KG1 (cell line): Measurements from ENCODE around the gene ZNF219.

Experiments used
- DNase-seq: peaks from one replicate; lab custom pipeline; 2025; lab: John Stamatoyannopoulos, UW

The ZNF219 gene

DNA sequence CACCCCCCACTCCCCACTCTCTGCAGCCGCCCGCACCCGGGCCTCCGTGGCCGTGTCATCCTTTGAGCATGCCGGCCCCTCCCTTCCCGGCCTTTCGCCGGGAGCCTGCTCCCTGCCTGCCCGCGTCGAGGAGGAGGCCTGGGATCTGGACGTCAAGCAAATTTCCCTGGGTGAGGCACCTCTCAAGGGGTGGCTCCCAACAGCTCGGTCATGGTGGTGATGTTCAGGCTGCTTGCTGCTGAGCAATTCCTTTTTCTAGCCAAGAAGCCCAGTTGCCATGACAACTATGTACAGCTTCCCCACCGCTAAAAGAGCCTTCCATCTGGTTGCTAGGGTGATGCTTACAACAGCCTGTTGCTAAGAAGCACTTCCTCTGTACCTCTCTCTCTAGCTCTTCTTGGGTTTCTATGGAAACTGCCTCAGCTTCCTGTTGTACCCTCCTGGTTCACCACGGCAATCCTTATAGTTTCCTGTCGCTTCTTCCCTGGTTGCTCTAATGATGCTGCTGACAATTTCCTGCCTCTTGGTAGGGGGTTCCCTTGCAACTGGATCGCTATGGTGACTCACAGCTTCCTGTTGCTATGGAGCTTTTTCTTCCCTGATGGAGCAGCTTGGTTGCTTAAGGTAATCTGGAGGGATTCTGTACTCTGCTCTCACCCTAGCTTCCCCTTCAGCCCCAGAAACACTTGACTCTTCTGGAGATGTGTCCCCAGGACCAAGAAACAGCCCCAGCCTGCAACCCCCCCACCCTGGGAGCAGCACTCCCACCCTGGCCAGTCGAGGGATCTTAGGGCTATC lies 11.0 kb downstream of the ZNF219 start:
- DNase-seq = no peak

DNA sequence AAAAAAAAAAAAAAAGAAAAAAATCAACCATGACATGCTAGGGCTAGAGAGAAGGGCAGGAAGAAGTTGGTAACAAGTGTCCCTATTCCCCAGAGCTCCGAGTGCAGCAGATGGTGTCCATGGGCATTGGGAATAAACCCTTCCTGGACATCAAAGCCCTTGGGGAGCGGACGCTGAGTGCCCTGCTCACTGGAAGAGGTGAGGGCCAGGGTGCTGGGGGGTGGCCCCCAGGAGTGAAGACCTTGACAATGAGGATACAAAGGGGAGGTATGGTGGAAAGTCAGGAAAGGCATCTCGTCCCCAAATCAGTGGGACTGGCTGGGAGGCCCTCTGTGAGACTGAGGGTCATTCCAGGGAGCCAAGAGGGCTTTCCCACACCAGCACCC lies 11.6 kb downstream of the ZNF219 start:
- DNase-seq = no peak

DNA sequence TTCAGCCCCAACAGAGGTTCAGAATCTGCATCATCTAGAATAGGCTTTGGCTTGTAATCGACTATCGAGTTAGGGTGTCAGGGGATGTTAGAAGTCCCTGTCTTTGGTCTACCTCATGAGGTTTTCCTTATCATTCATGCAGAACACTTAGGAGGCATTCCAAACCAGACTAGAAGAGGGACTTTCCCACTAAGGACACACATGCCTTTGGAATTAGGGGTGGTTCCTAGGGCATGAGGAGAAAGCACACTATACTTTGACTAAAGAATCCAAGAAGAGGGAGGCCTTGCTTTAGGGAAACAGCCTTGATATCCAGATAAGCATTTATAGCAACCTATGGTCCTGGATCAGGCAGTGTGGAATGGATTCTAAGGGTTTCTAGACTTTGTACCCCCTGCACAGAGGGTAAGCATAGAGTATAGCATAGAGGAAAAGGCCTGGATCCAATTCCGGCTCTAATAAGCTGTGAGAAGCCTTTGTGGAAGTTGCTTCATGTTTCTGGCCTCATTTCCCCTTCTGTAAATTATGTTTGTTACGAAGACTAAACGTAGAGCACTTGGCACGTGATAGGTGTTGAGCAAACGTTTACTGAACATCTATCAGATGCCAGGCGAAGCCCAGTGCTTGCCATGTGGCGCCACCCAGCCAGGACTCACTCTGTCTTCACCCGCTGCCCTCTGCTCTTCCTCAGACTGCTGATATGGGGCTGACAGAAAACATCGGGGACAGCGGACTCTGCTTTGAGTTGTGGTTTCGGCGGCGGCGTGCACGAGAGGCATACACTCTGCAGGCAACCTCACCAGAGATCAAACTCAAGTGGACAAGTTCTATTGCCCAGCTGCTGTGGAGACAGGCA lies 13.2 kb downstream of the ZNF219 start:
- no peak for DNase-seq

DNA sequence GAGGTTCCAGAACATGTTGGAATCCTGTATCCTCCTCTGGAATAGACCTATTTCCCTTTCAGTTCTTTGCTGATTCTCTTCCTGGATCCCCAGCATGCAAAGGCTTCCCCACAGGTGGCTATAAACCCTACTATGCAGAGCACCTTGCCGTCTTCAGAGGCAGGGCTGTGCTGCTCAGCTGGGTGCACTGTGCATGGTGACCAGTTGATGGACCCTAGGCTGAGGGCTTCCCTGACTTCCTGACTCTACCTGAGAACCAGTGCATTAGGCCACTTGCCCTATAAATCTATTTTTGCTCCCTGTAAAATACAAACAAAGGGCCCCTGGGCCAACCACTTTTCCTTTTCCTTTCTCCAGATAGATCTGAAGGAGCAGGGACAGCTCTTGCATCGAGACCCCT lies 14.1 kb downstream of the ZNF219 start:
- no peak for DNase-seq

DNA sequence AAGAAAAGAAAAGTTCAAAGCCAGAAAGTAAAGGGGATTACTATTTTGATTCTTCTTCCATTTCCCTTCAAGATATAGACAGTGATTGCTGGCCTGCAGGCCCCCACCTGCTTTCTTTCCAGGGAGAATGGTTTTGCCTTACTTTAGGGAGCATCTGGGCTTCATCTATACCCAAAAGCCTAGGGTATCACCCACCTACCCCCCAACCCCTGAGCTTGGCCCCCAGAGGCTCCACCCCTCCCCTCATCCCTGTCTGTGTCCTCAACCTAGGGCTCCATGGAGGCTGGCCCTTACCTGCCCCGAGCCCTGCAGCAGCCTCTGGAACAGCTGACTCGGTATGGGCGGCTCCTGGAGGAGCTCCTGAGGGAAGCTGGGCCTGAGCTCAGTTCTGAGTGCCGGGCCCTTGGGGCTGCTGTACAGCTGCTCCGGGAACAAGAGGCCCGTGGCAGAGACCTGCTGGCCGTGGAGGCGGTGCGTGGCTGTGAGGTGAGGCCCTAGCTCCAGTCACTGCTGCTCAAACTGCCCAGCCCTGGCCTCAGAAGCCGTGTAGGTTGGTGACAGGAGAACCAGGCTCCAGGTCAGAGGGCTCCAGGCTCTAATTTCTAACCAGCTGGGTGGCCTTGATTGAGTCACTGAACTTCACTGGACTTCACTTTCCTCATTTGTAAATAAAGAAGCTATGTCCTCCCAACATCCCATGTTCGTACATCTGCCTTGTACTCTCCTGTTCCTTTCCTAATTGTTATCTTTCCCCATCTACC lies 14.7 kb downstream of the ZNF219 start:
- no peak for DNase-seq

DNA sequence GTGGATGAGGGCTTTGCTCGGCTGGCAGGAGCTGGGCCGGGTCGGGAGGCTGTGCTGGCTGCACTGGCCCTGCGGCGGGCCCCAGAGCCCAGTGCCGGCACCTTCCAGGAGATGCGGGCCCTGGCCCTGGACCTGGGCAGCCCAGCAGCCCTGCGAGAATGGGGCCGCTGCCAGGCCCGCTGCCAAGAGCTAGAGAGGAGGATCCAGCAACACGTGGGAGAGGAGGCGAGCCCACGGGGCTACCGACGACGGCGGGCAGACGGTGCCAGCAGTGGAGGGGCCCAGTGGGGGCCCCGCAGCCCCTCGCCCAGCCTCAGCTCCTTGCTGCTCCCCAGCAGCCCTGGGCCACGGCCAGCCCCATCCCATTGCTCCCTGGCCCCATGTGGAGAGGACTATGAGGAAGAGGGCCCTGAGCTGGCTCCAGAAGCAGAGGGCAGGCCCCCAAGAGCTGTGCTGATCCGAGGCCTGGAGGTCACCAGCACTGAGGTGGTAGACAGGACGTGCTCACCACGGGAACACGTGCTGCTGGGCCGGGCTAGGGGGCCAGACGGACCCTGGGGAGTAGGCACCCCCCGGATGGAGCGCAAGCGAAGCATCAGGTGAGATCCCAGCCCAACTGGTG lies 16.8 kb downstream of the ZNF219 start:
- DNase-seq = no peak

DNA sequence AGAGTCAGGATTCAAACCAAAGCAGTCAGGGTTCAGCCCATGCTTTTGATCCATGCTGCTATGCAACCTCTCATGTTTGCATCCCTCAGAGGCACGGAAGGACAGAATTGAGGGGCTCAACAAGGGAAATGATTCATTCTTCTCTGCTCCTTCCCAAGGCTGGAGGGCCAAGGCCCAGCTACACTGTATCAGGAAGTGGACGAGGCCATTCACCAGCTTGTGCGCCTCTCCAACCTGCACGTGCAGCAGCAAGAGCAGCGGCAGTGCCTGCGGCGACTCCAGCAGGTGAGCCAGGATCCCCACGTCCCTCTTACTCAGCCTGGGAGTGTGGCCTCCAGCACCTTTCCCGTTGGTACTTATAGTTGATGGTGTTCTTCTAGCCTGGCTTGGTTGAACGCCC lies 19.7 kb downstream of the ZNF219 start:
- DNase-seq = no peak

DNA sequence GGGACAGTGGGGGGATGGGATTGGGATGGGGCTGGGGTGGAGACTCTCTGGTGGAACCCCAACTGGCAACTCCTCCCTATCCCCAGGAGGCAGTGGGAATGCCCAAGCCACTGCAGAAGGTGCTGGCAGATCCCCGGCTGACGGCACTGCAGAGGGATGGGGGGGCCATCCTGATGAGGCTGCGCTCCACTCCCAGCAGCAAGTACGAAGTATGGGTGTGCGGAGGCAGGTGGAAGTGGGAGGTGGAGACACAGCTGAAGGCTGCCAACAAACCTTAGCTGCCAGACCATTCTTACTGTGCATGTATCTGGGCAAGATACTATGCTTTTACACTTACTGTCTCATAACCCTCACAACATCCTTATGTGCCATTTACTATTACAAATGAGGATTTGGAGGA lies 20.2 kb downstream of the ZNF219 start:
- no peak for DNase-seq

DNA sequence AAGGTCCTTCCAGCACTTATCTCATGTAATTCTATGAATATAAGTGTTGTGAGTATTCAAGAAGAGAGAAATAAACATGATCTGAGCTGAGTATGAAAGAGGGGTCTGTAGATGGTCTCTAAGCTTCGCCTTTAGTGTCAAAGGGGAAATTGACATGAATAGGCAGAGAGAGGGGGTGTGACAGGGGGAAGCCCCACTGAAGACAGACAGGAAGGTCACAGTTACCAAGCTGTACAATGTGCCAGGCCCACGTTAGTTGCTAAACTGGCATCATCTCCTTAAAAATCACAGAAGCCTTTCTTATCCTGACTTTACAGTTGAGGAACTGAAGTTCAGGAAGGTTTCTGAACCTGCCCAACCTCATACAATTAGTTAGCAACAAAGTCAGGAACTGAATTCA lies 20.8 kb downstream of the ZNF219 start:
- no peak for DNase-seq

DNA sequence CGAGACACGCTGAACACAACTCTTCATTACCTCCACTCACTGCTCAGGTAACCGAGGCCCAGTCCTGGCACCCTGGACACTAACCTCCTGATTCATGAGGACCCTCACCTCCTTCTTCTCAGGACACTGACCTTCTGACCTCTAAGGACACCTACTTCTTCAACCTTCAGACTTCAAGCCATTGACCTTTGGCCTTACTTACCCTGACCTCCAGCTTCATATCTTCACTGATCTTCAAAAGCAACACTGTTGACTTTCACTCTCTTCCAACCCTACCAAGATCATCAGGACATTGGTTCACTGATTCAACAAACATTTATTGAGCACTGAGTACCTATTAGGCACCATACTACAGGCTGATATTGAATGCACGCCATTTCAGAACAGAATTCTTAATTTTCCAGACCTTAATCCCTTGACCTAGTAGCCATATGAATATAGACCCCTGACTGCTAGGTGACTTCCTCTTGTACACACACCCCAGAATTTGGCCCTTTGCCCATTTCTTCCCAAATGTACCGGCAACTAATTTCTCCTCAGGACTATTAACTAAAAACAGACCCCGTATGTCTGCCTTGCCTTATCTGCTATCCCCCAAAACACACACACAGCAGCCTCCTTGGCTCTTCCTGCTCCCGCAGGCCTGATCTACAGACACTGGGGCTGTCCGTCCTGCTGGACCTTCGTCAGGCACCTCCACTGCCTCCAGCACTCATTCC lies 22.6 kb downstream of the ZNF219 start:
- no peak for DNase-seq

DNA sequence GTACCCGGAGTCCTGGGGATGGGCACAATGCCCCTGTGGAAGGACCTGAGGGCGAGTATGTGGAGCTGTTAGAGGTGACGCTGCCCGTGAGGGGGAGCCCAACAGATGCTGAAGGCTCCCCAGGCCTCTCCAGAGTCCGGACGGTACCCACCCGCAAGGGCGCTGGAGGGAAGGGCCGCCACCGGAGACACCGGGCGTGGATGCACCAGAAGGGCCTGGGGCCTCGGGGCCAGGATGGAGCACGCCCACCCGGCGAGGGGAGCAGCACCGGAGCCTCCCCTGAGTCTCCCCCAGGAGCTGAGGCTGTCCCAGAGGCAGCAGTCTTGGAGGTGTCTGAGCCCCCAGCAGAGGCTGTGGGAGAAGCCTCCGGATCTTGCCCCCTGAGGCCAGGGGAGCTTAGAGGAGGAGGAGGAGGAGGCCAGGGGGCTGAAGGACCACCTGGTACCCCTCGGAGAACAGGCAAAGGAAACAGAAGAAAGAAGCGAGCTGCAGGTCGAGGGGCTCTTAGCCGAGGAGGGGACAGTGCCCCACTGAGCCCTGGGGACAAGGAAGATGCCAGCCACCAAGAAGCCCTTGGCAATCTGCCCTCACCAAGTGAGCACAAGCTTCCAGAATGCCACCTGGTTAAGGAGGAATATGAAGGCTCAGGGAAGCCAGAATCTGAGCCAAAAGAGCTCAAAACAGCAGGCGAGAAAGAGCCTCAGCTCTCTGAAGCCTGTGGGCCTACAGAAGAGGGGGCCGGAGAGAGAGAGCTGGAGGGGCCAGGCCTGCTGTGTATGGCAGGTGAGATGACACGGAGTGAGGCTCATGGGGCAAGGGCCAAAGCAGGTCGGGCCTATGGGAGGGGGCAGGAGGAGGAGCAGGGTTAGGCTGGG lies 23.8 kb downstream of the ZNF219 start:
- DNase-seq = no peak

DNA sequence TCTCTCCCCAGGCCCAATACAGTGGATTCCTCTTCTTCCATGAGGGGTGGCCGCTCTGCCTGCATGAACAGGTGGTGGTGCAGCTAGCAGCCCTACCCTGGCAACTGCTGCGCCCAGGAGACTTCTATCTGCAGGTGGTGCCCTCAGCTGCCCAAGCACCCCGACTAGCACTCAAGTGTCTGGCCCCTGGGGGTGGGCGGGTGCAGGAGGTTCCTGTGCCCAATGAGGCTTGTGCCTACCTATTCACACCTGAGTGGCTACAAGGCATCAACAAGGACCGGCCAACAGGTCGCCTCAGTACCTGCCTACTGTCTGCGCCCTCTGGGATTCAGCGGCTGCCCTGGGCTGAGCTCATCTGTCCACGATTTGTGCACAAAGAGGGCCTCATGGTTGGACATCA lies 24.5 kb downstream of the ZNF219 start:
- no peak for DNase-seq

DNA sequence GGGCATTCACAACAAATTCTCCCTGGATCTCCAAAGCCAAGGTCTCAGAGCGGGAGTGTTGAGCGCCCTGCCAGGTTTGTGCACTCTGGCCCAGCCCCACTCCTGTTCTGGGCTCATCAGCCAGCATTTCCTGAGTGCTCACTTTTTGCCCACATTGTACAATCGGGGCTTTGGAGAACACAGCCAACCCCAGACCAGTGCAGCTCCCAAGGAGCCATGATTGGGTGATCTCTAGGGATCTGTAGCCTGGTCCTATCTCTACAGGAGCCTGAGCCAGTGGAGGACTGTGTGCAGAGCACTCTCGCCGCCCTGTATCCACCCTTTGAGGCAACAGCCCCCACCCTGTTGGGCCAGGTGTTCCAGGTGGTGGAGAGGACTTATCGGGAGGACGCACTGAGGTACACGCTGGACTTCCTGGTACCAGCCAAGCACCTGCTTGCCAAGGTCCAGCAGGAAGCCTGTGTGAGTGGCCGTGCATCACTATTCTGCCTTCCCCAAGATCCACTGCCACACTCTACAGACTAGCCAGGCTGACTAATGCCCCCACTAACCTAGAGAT lies 25.6 kb downstream of the ZNF219 start:
- no peak for DNase-seq

DNA sequence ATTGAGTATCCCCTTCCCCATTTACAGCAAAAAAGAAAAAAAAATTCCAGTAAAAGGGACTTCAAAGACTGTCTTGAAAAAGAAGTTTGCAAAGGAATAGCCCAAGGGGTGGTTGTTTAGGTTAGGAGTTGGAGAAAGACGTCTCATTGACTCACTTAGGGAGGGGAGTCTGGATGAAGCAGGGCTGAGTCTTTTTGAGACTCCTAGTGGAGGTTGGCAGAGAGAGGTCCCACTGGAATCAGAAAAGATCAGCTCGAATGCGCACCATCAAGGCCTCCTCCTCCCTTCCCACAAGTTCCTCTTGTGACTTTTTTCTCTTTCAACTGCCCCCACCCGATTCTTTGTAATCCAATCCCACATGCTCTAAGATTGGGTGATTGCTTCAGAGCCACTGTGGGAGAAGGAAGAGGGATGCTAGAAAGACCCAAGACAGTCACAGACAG lies 26.4 kb downstream of the ZNF219 start:
- peak; percentile 49 for DNase-seq

DNA sequence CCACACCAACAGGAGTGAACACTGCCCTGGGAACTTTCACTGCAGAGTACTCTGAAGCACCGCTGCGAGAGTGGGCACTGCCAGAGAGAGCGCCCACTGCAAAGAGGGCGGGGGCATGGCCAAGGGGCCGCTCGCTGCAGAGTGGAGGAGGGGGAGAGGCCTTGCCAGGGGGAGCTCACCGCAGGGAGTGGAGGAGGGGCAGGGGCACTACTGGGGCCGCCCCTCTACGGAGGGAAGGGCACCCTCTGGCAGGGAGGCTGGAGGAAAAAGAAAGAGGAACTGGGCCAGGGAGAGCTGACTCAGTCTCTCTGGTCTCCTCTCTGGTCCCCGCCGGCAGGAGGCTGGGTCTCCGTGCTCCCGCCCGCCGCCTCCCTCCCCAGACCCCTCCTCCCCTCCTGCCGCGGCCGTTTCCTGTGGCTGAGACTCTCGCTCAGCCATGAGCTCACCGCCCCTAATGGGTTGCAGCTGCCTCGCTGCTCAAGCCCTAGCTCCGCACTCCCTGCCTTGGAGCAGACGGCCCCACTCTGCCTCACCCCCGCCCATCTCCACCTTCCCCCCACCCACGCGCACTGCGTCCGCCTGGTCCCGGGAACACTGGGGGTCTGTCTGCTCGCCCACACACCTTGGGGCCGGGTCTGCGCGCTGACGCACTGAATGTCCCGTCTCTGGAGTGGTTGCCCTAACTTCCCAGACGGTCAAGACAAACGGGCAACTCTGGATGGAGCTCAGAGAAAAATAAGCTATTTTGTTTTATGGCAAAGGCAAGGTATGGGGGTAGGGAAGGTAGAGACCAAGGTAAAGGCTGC lies 27.0 kb downstream of the ZNF219 start:
- peak; percentile 68 for DNase-seq

DNA sequence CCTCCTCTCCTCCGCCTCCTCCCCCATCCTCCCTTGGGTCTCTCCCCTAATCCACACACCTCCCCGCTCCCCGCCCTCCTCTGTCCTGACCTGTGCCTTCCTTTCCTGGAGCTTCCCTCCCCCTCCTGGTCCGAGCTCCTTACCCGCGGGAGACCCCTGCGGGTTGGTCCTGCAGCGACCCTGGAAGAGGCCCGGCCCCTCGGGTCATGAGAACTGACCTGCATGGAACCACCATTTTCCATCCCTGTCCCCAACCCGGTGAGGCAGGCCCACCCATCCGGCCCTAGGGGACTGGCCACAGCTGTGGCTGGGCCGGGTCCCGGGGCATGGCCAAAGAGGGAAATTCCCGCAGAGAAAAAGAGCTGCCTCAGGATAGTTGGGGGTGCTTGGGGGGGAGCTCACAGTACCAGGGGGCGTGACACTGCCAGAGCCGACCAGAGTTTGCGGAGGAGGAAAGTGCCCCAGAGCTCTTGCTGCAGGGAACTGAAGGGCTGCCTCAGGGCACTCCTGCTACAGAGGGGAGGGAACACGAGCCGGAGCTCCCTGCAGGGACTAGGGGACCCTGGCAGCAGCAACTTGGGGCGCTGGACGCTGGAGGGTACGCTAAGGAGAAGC lies 27.7 kb downstream of the ZNF219 start:
- no peak for DNase-seq

DNA sequence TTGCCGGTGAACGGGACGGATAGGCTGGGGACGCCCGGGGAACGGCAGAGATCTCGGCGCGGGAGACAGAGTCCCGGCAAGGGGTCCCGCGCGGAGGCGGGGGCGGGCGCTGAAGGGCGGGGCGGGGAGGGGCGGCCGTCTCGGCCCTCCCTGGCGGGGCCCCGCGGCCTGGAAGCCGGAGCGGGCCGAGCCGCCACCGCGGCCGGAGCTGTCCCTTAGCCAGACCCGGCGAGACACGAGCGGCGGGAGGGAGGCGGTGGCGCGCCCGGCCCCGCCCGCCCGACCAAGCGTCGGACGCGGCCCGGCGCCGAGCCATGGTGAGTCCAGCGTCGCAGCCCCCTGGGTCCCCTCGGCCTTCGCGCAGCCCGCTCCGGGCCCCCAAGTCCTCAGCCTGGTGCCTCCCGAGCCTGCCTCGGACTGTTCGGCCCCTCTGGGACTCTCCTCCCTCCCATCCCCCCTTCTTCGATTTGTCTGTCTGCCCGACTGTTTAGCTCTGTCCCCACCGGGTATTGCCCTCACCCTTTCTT lies 28.3 kb downstream of the ZNF219 start, which contains the start of gene ARHGEF40:
ARHGEF40 (plus strand) TSS at position 222 of the 527 bp plus-strand sequence; CDS start at position 315, 93 bp downstream.
- no peak for DNase-seq

DNA sequence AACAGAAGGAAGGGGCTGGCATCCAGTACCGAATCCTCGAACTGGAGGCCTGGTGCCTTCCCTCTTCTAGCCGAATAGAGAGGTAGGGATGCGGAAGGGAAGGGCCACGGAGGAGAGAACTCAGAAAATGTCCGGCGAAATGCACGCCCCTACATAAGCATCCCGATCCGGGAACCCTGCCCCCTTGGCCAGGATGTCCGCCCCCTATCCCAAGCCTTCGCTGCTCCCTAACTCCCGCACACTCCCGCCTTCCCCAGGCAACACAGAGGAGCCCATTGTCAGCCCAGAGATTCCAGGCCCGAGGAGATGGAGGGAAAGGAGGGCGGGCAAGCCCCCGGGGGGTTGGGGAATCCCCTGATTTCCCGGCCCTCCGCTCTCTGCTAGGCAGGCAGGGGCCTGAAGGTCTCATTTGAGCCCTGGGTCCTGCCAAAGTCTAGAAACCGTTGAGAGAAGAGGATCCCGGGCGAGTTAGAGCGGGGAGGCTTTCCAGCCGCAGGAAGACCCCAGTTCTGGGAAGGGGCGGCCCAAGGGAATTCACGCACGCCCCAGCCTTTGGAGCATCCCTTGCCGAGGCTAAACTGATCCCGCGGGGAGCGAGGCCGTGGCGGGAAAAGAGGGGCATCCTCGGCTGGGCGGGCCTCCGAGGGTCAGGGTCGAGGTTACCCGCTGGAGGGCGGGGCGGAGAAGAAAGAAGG lies 28.9 kb downstream of the ZNF219 start:
- no peak for DNase-seq
